Astrocyte (in vitro differentiated cells and primary cell): ENCODE measurements around the gene NXN. TPM values are rescaled to one million over a fixed set of nuclear protein-coding genes. Genes with fewer than 3 reads are reported as not detected.

Source experiments
- DNase-seq: peaks from one replicate; pipeline ENCODE4 v3.0.0-alpha.2; 2010; ENCODE audit warnings: low read depth
- FAIRE-seq: peaks from 2 replicates; lab custom pipeline; 2011; peaks lifted over from hg19 to GRCh38; lab: Jason Lieb, UNC
- H2AFZ ChIP-seq: 2 replicates; pipeline ENCODE4 v1.6.0; 2012; ENCODE audit warnings: low read depth, low read length, inconsistent platforms
- H3K27ac ChIP-seq: 2 replicates; pipeline ENCODE4 v1.5.1; 2011; ENCODE audit warnings: low read depth, low read length, inconsistent platforms
- H3K27me3 ChIP-seq: 2 replicates; pipeline ENCODE4 v1.6.0; 2011; ENCODE audit warnings: low read length, inconsistent platforms; ENCODE audit not compliant: insufficient read depth
- H3K36me3 ChIP-seq: 2 replicates; pipeline ENCODE4 v1.5.1; 2011; ENCODE audit warnings: low read length, inconsistent platforms; ENCODE audit not compliant: insufficient read depth
- H3K4me1 ChIP-seq: 2 replicates; pipeline ENCODE4 v1.5.1; 2011; ENCODE audit warnings: low read length, inconsistent platforms; ENCODE audit not compliant: insufficient read depth
- H3K4me2 ChIP-seq: 2 replicates; pipeline ENCODE4 v1.6.0; 2012; ENCODE audit warnings: low read length, inconsistent platforms
- H3K4me3 ChIP-seq: 2 replicates; pipeline ENCODE4 v1.5.1; 2011; ENCODE audit warnings: low read depth, mild to moderate bottlenecking, low read length, inconsistent platforms; ENCODE audit not compliant: insufficient read depth
- H3K79me2 ChIP-seq: 2 replicates; pipeline ENCODE4 v1.6.0; 2012; ENCODE audit warnings: mild to moderate bottlenecking, low read length, inconsistent platforms; ENCODE audit not compliant: insufficient read depth
- H3K9ac ChIP-seq: 2 replicates; pipeline ENCODE4 v1.6.0; 2012; ENCODE audit warnings: mild to moderate bottlenecking, low read length, inconsistent platforms
- H3K9me3 ChIP-seq: 2 replicates; pipeline ENCODE4 v1.5.1; 2012; ENCODE audit warnings: low read depth, mild to moderate bottlenecking, low read length, inconsistent platforms; ENCODE audit not compliant: insufficient read depth
- H4K20me1 ChIP-seq: 2 replicates; pipeline ENCODE4 v1.6.0; 2012; ENCODE audit warnings: low read length, inconsistent platforms; ENCODE audit not compliant: insufficient read depth
- H3K27ac Mint-ChIP-seq: one replicate; pipeline ENCODE4 v1.8.0; 2021; ENCODE audit warnings: mild to moderate bottlenecking, mixed read lengths; ENCODE audit not compliant: unreplicated experiment
- H3K27me3 Mint-ChIP-seq: one replicate; pipeline ENCODE4 v1.8.0; 2021; ENCODE audit warnings: low read depth, mixed read lengths; ENCODE audit not compliant: unreplicated experiment
- H3K36me3 Mint-ChIP-seq: one replicate; pipeline ENCODE4 v1.8.0; 2021; ENCODE audit warnings: low read depth, mixed read lengths; ENCODE audit not compliant: unreplicated experiment
- H3K4me1 Mint-ChIP-seq: one replicate; pipeline ENCODE4 v1.8.0; 2021; ENCODE audit warnings: low read depth, mixed read lengths; ENCODE audit not compliant: unreplicated experiment
- H3K4me3 Mint-ChIP-seq: one replicate; pipeline ENCODE4 v1.8.0; 2021; ENCODE audit warnings: mild to moderate bottlenecking, moderate library complexity, mixed read lengths; ENCODE audit not compliant: unreplicated experiment
- H3K9me3 Mint-ChIP-seq: one replicate; pipeline ENCODE4 v1.8.0; 2021; ENCODE audit warnings: mild to moderate bottlenecking, mixed read lengths; ENCODE audit not compliant: unreplicated experiment
- CTCF ChIP-seq: IDR thresholded peaks from 2 replicates; pipeline ENCODE4 v1.5.1; 2011; ENCODE audit warnings: low read depth, mild to moderate bottlenecking, inconsistent platforms, low read length, moderate library complexity; ENCODE audit not compliant: insufficient read depth
- EZH2 ChIP-seq: IDR thresholded peaks from 2 replicates; pipeline ENCODE4 v1.6.1; 2012; ENCODE audit warnings: mild to moderate bottlenecking, low read length, inconsistent platforms; ENCODE audit not compliant: insufficient read depth
- total RNA-seq: library from RNA; stranded (reverse); gene quantifications from 2 replicates; pipeline ENCODE4 v1.2.1, GENCODE V29; 2021

The NXN gene
- total RNA-seq, 1 donor from 2014 or later: 104 TPM

- Histone ChIP-seq H3K79me2 (peaks cover 62% of the 10 kb centered on the region), H3K4me2 (peak overlapping the region; percentile 29), H3K27me3 (peaks cover 3% of the 10 kb centered on the region), H3K27ac (no peak overlapping the region), H3K36me3 (no peaks in the 10 kb centered on the region), H3K4me1 (peaks cover 27% of the 10 kb centered on the region), H4K20me1 (peaks cover 54% of the 10 kb centered on the region), H2AFZ (no peak overlapping the region), H3K9me3 (no peaks in the 10 kb centered on the region), H3K4me3 (no peak overlapping the region), H3K9ac (no peak overlapping the region)
- H3K27me3 Mint-ChIP-seq: no peaks in the 10 kb centered on the region
- H3K27ac Mint-ChIP-seq: peak overlapping the region; percentile 66
- peaks cover 22% of the 10 kb centered on the region for H3K36me3 Mint-ChIP-seq
- TF ChIP-seq EZH2 (no peak), CTCF (no peak)
- no peak for DNase-seq
- H3K9me3 Mint-ChIP-seq: no peaks in the 10 kb centered on the region
- H3K4me3 Mint-ChIP-seq: peak overlapping the region; percentile 18
- H3K4me1 Mint-ChIP-seq: peaks cover 44% of the 10 kb centered on the region
- FAIRE-seq: no peak
Observed at GRCh38 chr17:957856-958421, 21.6 kb downstream of the NXN start.

- Histone ChIP-seq H3K9me3 (no peaks in the 10 kb centered on the region), H3K27ac (no peak overlapping the region), H3K4me1 (peaks cover 29% of the 10 kb centered on the region), H3K27me3 (no peaks in the 10 kb centered on the region), H3K79me2 (peaks cover 56% of the 10 kb centered on the region), H2AFZ (no peak overlapping the region), H3K4me2 (no peak overlapping the region), H3K9ac (no peak overlapping the region), H3K36me3 (no peaks in the 10 kb centered on the region), H4K20me1 (peaks cover 46% of the 10 kb centered on the region), H3K4me3 (no peak overlapping the region)
- H3K27ac Mint-ChIP-seq: no peak overlapping the region
- no peak for TF ChIP-seq EZH2
- no peak for TF ChIP-seq CTCF
- peak overlapping the region; percentile 73 for H3K4me3 Mint-ChIP-seq
- FAIRE-seq (no peak), DNase-seq (no peak)
- peaks cover 22% of the 10 kb centered on the region for H3K36me3 Mint-ChIP-seq
- no peaks in the 10 kb centered on the region for H3K9me3 Mint-ChIP-seq
- H3K4me1 Mint-ChIP-seq: peaks cover 37% of the 10 kb centered on the region
- H3K27me3 Mint-ChIP-seq: no peaks in the 10 kb centered on the region
Observed at GRCh38 chr17:956905-957304, 22.7 kb downstream of the NXN start.

GRCh38 chr17:954431-955164 lies 25.0 kb downstream of the NXN start:
- Histone ChIP-seq H4K20me1 (peaks cover 29% of the 10 kb centered on the region), H2AFZ (no peak overlapping the region), H3K27ac (peak overlapping the region; percentile 87), H3K36me3 (no peaks in the 10 kb centered on the region), H3K4me2 (peak overlapping the region; percentile 14), H3K4me1 (peaks cover 50% of the 10 kb centered on the region), H3K9ac (peak overlapping the region; percentile 61), H3K4me3 (no peak overlapping the region), H3K79me2 (peaks cover 50% of the 10 kb centered on the region), H3K27me3 (no peaks in the 10 kb centered on the region), H3K9me3 (no peaks in the 10 kb centered on the region)
- no peaks in the 10 kb centered on the region for H3K27me3 Mint-ChIP-seq
- peak overlapping the region; percentile 91 for H3K27ac Mint-ChIP-seq
- H3K9me3 Mint-ChIP-seq: no peaks in the 10 kb centered on the region
- no peak for TF ChIP-seq CTCF
- no peak for TF ChIP-seq EZH2
- H3K36me3 Mint-ChIP-seq: peaks cover 22% of the 10 kb centered on the region
- DNase-seq (peak; percentile 91), FAIRE-seq (no peak)
- peaks cover 47% of the 10 kb centered on the region for H3K4me1 Mint-ChIP-seq
- H3K4me3 Mint-ChIP-seq: peak overlapping the region; percentile 58
